GM18951 (cell line): Measurements from ENCODE around the gene LRRC47.

ENCODE experiments used
- POLR2A ChIP-seq: IDR thresholded peaks from 4 replicates; pipeline ENCODE4 v1.6.1; 2011; ENCODE audit warnings: mild to moderate bottlenecking; ENCODE audit not compliant: insufficient read length, insufficient read depth; ENCODE audit errors: extremely low read depth
- in situ Hi-C: fragments of 300-500 bp; cut with MboI; formaldehyde crosslinking; loops from one replicate; pipeline ENCODE4 v1.12.0; 2022; ENCODE audit warnings: low sequenced_read_pairs, mixed read lengths, inconsistent platforms; ENCODE audit not compliant: unreplicated experiment

The LRRC47 gene

DNA sequence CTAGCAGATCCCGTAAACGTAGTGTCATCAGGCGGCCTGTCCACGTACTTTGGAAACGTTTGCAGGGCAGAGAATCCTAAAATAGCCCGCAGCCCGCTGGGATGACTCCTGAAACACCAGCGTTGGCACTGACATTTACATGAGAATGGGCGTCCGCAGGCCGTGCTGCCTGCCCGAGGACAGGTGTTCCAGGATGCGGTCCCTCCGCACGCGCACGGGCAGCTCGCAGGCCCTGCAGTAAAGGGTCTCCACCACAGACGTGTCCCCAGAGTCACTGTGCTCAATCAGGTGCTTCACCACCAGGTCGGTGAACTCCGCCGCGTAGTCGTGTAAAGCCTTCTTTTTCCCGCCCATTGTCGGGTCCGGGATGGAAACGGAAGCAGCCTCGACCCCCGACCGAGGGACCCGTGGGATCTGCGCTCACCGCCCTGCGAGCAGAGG lies 49.9 kb downstream of the LRRC47 start:
- in situ Hi-C loops: no loop called here
- no peak for TF ChIP-seq POLR2A

DNA sequence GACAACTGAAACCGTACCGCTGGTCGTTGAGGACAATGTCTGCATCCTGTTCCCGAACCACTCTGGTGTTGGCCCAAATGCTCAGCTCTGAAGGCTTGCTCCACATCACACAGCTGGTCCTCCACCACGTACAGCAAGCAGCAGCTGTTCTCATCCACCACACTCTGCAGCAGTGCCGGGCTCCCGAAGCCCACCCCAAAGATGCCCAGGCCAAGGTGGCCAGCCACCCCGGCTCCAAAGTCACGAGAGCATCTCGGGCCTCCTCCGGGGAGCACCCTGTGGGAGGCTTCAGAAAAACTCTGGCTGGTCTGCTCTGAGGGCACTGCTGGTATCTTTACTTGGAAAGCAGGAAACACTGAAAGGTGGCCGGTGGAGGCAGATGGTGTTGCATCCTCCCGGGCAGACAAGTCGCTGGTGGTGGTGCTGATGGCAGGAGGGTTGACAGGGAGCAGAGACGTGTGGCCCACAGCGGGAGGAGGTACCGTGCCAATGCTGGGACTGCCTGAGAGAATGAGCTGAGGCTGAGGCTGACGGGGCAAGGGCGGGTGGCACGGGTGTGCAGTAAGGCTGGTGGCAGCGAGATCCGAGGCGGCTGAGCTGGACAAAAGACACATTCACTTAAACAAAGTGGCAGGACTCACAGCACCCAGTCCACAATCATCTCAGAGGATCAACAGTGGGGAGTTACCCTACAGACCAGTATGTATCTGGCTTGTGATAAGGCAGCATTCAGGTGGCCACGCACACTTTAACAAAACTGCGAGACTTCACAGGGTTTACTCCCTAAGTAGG lies 50.5 kb downstream of the LRRC47 start:
- no peak for TF ChIP-seq POLR2A
- in situ Hi-C loops: no loop called here

DNA sequence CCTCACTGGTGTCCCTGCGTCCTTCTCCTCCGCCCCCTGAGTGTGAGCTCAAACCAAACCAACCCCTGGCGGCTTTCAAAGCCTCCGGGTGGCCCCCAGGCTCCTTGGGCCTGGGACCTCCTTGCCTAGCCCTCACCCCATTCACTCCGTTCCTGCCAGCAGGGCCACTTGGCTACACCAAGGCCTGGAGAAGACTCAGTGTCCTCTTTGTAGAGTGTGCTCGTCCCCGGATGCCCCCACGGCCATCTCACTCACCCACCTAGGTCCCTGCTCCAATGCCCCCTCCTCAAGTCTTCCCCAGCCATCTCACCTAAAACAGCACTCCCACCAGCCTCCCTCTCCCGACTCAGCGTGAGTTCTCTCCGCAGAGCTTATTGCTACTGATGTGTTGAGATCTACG lies 51.2 kb downstream of the LRRC47 start:
- no peak for TF ChIP-seq POLR2A
- in situ Hi-C loops: no loop called here

DNA sequence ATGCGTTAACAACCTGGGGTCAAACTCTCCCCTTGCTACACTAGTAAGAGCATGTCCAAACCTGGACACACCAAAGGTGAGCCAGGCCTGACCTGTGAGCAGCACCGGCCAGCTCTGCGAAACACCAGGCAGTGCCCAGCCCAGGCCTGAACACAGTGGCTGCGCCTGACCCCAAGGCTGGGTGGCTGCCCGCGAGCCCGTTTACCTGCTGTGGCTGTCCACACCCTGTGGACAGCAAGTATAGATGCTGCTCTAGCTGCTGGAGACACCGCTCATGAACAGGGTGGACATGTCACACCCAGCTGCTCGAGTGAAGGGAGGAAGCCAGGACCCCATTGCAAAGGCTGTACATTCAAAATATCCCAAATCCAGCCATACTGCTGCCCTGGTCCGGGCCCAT lies 51.7 kb downstream of the LRRC47 start:
- in situ Hi-C loops: no loop called here

DNA sequence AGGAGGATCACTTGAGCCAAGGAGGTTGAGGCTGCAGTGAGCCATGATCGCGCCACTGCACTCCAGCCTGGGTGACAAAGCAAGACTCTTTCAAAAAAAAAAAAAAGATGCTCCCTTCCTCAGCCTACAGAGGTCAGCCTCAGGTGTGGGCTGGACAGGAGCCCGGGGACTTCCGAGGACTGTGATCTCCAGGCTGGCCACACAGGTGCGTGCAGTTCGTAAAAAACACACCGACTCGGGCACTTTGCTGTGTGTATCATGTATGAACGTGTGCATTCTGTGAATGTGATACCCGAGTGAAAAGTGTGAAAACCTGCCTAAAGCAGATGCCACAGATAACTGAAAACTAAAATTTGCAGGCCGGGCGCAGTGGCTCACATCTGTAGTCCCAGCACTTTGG lies 52.5 kb downstream of the LRRC47 start:
- TF ChIP-seq POLR2A: no peak
- in situ Hi-C loops: no loop called here

More for the DNA sequence above, 51.7 kb downstream of the LRRC47 start:
- no peak for TF ChIP-seq POLR2A

DNA sequence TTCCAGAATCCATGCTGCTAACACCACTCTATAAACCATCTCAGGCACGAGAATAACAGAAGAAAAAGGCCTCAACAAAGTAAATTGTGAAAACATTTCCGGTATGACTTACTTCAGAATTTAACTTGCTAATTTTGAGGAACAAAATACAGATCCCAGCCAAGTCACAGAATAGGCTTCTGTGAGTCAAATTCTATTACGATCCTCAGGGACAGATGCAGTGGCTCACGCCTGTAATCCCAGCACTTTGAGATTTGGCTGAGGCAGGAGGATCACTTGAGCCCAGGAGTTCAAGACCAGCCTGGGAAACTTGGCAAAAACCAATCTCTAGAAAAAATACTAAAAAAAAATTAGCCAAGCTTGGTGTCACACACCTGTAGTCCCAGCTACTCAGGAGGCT lies 52.9 kb downstream of the LRRC47 start:
- in situ Hi-C loops: no loop called here
- TF ChIP-seq POLR2A: no peak

DNA sequence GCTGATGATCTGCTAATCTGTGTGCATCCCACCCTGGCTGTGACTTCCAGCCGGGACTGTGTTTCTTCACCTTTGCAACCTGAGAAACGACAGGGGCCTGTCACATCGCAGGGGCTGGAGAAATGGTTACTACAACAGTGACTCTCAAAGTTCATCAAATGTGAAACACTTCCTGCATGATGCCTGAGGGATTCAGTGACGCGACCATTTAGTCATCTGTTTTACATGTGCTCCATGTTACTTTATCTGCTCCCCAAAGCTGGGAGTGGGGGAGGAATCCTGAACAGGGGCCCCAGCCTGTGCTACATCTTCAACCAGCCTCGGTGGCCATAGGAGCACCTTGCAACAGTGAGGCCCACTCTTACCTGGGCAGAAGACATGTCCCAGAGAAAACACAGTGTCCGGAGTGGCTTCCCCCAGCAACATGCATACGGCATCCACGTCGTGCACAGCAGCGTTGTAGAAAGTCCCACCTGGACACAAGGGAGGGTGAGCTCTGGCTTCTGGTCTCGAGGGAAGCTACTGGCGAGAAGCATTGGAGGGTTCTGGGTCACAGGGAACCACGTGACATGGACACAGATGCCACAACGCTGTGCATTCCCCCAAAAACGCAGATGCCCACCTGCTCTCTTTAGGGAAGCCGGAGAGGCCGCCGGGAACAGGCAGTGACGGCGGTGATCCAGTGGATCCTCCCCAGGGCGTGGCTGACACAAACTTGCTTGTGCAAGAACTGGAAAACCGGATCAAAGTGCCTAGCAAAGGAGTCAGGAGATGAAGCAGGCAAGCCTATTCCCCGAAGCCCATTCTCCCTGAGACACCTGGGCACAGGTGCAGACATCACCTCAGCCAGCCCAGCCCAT lies 53.6 kb downstream of the LRRC47 start:
- in situ Hi-C loops: no loop called here
- TF ChIP-seq POLR2A: no peak

DNA sequence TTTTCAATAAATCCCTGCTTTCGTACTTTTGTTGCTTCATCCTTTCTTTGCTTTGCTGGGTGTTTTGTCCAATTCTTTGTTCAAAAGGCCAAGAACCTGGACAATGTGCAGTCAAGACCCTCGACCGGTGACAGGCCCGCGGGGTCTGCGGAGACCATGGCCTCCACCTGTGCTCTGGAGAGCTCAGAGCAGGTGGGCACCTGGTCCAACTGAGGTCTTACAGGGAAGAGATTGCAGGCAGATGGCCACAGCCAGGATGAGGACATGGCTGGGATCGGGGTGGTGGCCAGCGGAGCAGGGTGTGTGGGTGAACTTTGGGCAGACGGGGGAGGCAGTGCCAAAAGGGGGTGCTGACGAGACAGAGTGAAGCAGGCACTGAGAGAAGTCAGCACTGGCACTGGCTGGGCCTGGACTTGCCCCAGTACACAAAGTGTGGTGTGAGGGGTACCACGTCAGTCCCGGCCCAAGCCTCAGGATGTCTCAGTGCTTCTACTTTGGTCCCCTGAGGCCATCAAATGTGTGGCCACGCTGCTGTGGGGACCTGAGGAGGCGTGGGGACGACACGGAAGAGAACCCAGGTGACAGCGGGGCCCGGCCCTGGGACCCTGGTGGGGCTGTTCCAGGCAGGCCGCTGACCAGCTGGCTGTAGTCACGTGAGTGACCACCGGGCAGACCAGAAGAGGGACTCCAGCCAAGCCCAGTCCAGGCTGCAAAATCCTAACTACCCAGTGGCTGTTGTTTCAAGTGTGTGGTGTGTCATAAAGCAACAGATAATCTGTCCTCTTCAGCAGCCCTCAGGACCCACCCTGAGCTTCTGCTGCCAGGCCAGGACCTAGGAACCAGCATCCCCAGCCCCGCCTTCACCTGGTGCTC lies 54.5 kb downstream of the LRRC47 start:
- TF ChIP-seq POLR2A: no peak
- in situ Hi-C loops: no loop called here

DNA sequence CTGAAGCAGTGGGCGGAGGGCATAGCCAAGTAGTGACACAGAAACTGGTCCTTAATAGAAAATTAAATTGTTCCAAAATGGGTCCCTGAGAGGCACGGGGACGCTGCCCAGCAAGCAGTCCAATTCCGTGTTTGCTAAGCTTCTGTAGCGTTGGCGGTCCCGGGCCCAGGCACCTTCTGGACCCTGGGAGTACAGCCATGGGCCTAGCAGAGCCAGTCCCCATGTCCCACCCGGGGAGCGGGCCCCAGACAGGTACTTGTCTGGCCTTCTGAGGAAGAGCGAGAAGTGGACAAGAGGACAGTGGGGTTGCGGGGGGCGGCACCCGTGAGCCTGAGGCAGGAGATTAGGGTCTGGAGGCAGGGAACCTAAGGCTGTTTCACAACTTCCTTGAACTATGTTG lies 55.5 kb downstream of the LRRC47 start:
- in situ Hi-C loops: no loop called here
- TF ChIP-seq POLR2A: no peak

DNA sequence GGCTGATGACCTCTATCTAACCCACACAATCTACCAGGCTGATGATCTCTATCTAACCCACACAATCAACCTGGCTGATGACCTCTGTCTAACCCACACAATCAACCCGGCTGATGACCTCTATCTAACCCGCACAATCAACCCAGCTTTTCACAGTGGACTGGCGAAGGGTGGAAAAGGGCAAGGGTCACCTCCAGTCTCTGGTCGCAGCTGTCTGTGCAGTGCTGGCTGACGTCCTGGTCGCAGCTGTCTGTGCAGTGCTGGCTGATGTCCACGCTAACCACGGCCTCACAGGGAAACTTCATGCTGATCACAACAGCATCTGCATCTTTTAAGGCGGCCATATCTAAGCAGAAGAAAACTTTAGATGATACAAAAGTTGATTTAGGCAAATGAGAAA lies 56.3 kb downstream of the LRRC47 start:
- TF ChIP-seq POLR2A: no peak
- in situ Hi-C loops: no loop called here

DNA sequence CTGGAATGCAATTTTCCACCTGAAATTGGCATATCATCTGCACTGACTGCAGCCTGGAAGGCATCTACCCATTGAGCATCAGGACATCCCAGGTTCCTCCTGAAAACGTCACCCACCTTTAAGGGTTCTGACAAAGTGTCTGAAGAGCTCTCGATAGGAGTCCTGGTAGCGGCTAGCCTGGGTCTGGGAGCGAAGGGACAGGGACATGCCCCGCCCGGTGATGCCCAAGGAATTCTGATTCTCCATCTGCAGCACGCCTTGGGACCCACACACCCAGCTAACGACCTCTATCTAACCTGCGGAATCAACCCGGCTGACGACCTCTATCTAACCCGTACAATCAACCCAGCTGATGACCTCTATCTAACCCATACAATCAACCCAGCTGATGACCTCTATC lies 57.4 kb downstream of the LRRC47 start:
- no peak for TF ChIP-seq POLR2A
- in situ Hi-C loops: no loop called here

DNA sequence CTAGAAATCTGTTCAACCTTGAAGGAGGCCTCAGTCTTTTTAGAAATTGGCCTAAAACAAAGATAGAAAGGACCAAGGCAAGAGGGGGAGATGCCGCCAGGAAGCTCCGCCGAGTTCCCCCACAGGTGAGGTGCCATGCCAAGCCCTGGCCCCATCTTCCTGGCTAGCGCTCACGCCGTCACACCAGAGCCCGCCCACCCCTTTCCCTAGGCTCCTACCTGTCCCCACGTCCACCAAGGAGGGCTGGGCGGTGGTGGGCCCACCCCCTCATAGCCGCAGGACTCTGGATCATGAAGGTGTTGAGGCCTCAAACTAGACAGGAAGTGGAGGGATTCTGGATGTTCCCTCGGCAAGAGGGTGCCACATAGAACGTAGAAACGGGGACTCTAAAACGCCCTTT lies 59.6 kb downstream of the LRRC47 start:
- TF ChIP-seq POLR2A: no peak
- in situ Hi-C loops: no loop called here

DNA sequence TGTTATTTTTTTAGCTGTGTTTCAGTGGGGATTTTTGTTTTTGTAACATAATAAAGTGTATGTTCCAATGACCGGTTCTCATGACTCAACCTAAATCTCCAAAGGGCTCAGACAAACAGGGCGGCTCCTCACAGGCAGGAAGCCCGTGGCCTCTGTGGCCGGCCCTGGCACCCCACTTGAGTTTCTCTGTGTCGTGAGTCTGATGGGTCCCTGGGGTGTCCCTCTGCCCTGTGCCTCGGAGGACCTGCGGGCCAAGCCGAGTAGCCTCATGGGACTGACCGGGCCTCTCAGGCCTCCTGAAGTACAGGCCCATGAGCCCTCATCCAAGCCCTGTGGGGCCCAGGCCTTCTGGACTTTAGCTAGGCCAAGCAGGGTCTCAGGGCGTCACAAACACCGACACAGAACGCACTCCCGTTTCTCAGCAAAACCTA lies 60.2 kb downstream of the LRRC47 start:
- in situ Hi-C loops: no loop called here
- no peak for TF ChIP-seq POLR2A
